HL-60 (cell line): ENCODE results near the gene NCMAP.

Experiments
- CTCF ChIP-seq: IDR thresholded peaks from one replicate; pipeline ENCODE4 v1.5.1; 2011; ENCODE audit warnings: low read length, control low read depth, inconsistent platforms; ENCODE audit not compliant: insufficient read depth
- POLR2AphosphoS5 ChIP-seq: IDR thresholded peaks from 2 replicates; pipeline ENCODE4 v1.6.1; 2012; ENCODE audit warnings: low read depth
- REST ChIP-seq: IDR thresholded peaks from 2 replicates; pipeline ENCODE4 v1.6.1; 2012; ENCODE audit warnings: low read depth; ENCODE audit not compliant: insufficient replicate concordance

- TF ChIP-seq CTCF = no peak
- no peak for TF ChIP-seq POLR2AphosphoS5
- TF ChIP-seq REST = no peak
Measured at GRCh38 chr1:24540051-24540905, 15.6 kb upstream of the NCMAP start.
